Measurements from ENCODE around the gene PCOLCE2.

DNA sequence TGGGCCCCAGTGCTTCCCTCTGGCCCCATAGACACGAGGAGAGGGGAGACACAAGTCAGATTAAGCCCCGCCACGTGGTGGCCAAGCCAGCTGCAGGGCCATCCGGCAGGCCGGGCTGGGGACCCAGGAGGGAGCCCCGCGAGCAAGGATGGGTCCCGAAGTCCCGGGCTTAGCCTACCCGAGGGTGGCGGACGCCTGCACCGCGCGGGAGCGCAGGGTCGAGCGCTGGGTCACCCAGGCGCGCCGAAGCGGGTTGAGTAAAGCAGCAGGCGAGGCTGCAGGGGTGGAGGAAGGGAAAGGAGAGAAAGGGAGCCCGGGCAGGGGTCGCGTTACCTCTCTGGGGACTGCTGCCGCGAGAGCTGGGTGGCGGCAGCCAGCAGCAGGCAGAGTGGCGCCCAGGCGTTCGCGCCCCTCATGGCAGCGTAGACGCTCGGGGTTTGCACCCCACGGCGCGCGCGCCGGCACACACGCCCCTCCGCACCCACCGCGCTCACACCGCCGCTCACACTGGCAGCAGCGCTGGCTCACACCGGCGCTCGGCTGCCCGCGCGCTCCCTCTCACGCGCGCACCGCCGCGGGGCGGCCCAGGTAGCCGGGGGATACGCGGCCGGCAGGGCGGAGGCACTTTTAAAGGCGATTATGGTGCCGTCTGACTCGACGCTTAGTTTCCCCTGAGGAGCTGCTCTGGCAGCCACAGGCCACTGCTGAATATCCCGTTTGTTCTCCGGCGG, at the start of gene PCOLCE2:
- TF ChIP-seq REST (IDR thresholded peaks at IDR 0.05; ENCODE audit: low read depth) (no peak), EGR1 (IDR thresholded peaks at IDR 0.05; ENCODE audit: low read depth) (no peak)

Measured in HCT116 (cell line).